Fibroblast of villous mesenchyme (primary cell): Measurements from ENCODE around the gene YWHAG. TPM values are rescaled to one million over a fixed set of nuclear protein-coding genes. Genes with fewer than 3 reads are reported as not detected.

Experiments used
- DNase-seq: peaks from one replicate; pipeline ENCODE4 v3.0.0-alpha.2; 2010; ENCODE audit warnings: low read depth
- H3K4me3 ChIP-seq: 2 replicates; pipeline ENCODE4 v1.5.1; 2011; ENCODE audit warnings: low read depth, mild to moderate bottlenecking, low read length
- CTCF ChIP-seq: IDR thresholded peaks from 2 replicates; pipeline ENCODE4 v1.5.1; 2012; ENCODE audit warnings: low read depth, mild to moderate bottlenecking, low read length; ENCODE audit not compliant: insufficient read depth
- total RNA-seq: library from RNA; depleted of rRNA; stranded (reverse); fragments of >200 nt; gene quantifications from 2 replicates; pipeline ENCODE4 v1.2.3, GENCODE V29; 2012

The YWHAG gene
- total RNA-seq, 1 donor: 141 TPM

GRCh38 chr7:76349313-76349885 lies 9.4 kb downstream of the YWHAG start:
- DNase-seq: no peak
- no peak overlapping the region for H3K4me3 ChIP-seq
- TF ChIP-seq CTCF: no peak

- no peak overlapping the region for H3K4me3 ChIP-seq
- no peak for DNase-seq
- TF ChIP-seq CTCF: no peak
Measured at GRCh38 chr7:76347710-76348109, 11.1 kb downstream of the YWHAG start.

- no peak overlapping the region for H3K4me3 ChIP-seq
- DNase-seq: peak; percentile 30
- TF ChIP-seq CTCF: no peak
Measured at GRCh38 chr7:76346778-76347177, 12.0 kb downstream of the YWHAG start.

GRCh38 chr7:76346097-76346496 lies 12.7 kb downstream of the YWHAG start:
- no peak for DNase-seq
- no peak overlapping the region for H3K4me3 ChIP-seq
- TF ChIP-seq CTCF: no peak

- DNase-seq: no peak
- H3K4me3 ChIP-seq: no peak overlapping the region
- no peak for TF ChIP-seq CTCF
Measured at GRCh38 chr7:76343931-76344321, 14.9 kb downstream of the YWHAG start.

GRCh38 chr7:76343294-76343930 lies 15.4 kb downstream of the YWHAG start:
- TF ChIP-seq CTCF: no peak
- no peak overlapping the region for H3K4me3 ChIP-seq
- DNase-seq: no peak

- no peak for DNase-seq
- no peak for TF ChIP-seq CTCF
- no peak overlapping the region for H3K4me3 ChIP-seq
Measured at GRCh38 chr7:76342222-76342621, 16.6 kb downstream of the YWHAG start.
